ENCODE data around the gene WFDC10B. TPM values are rescaled to one million over a fixed set of nuclear protein-coding genes. Genes with fewer than 3 reads are reported as not detected.

The WFDC10B gene
- total RNA-seq: not detected

DNA sequence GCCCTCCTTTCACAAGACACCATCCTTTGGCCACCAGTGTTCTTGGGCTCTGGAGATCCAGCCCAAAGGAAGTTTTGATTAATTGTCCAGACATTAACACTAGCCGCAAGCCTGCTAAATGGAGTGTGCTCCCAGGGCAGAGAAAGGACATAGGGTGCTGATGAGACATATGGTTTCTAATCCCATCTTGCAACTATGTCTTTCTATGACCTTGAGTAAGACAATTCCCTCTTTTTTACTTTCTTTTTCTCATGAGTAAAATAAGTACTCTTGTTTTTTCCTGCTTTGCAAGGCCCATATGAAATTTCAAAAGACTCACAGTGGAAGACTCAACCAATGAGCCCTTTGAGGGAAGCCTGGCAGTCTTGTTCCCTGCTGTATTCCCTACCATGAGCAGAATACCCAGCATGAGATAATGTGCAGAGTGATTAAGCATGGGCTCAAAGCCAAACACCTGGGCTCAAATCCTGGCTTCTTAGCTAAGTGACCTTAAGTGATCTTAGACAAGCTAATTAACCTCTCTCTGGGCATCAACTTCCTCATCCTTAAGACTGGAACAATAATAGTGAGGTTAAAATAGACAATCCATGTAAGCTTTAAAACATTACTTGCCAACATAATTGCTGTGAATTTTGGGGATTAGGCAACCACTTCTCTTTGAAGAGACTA, at the start of gene WFDC10B:
TSS of gene WFDC10B (minus strand) at position 51 of the 669 bp plus-strand sequence. CDS start 19,027 bp downstream, outside the sequence.
- TF ChIP-seq, protein P1, sequence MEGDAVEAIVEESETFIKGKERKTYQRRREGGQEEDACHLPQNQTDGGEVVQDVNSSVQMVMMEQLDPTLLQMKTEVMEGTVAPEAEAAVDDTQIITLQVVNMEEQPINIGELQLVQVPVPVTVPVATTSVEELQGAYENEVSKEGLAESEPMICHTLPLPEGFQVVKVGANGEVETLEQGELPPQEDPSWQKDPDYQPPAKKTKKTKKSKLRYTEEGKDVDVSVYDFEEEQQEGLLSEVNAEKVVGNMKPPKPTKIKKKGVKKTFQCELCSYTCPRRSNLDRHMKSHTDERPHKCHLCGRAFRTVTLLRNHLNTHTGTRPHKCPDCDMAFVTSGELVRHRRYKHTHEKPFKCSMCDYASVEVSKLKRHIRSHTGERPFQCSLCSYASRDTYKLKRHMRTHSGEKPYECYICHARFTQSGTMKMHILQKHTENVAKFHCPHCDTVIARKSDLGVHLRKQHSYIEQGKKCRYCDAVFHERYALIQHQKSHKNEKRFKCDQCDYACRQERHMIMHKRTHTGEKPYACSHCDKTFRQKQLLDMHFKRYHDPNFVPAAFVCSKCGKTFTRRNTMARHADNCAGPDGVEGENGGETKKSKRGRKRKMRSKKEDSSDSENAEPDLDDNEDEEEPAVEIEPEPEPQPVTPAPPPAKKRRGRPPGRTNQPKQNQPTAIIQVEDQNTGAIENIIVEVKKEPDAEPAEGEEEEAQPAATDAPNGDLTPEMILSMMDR (IDR thresholded peaks at IDR 0.05): no peak
- no peak within 1 kb of the TSS for H3K27ac ChIP-seq
- H3K9me3 ChIP-seq: no peaks in the 10 kb centered on the region
- no peaks in the 10 kb centered on the region for H3K27me3 ChIP-seq
- no peak within 1 kb of the TSS for H3K4me3 ChIP-seq
- intact Hi-C loops (cut with DNase I): no loop called here
- H3K36me3 ChIP-seq: no peaks in the 10 kb centered on the region
- no peaks in the 10 kb centered on the region for H3K4me1 ChIP-seq
- DNase-seq (ENCODE audit: low spot score in 2 of 2): no peak

DNA sequence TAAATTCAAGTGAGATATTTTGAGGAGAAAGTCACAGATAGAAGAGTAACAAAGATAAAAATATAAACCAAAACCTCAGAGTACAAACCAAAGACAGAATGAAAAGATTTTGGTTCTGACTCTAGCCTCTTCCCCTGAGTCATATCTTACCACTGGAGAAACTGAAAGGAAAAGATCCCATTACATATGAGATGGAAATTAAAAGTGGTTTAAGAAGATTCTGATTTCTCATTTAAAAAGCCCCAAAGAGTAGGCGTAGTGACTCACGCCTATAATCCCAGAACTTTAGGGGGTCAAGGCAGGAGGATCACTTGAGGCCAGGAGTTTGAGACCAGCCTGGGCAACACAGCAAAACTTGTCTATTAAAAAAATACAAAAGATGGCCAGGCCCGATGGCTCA, 47.9 kb upstream of the WFDC10B start:
- Histone ChIP-seq H3K9me3 (no peaks in the 10 kb centered on the region), H3K4me1 (no peaks in the 10 kb centered on the region), H3K4me3 (no peak overlapping the region), H3K27ac (no peak overlapping the region), H3K36me3 (no peaks in the 10 kb centered on the region), H3K27me3 (no peaks in the 10 kb centered on the region)
- TF ChIP-seq, protein P1 (IDR thresholded peaks at IDR 0.05): no peak
- no peak for DNase-seq (ENCODE audit: low spot score in 2 of 2)
- intact Hi-C loops (cut with DNase I): no loop called here

DNA sequence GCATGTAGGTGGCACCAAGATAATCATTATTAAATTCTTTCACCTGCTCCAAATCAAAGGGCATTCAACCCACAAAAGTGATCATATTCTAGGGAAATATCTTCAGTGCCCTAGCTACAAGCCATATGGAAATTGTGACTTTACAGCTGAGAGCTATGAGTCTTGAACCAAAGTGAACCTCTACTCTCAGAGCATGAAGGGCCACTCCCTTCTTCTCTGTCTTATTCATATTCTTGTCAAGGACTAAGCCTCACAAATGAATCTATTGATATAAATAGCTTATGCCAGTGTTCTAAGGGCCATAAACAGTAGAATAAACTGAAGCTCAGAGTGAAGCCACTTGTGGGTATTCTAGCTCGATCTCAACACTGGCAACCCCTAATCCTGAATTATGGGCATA, 46.9 kb upstream of the WFDC10B start:
- TF ChIP-seq, protein P1 (IDR thresholded peaks at IDR 0.05): no peak
- intact Hi-C loops (cut with DNase I): no loop called here
- no peak overlapping the region for H3K4me3 ChIP-seq
- no peaks in the 10 kb centered on the region for H3K9me3 ChIP-seq
- H3K4me1 ChIP-seq: no peaks in the 10 kb centered on the region
- no peaks in the 10 kb centered on the region for H3K27me3 ChIP-seq
- H3K36me3 ChIP-seq: no peaks in the 10 kb centered on the region
- no peak for DNase-seq (ENCODE audit: low spot score in 2 of 2)
- H3K27ac ChIP-seq: no peak overlapping the region

DNA sequence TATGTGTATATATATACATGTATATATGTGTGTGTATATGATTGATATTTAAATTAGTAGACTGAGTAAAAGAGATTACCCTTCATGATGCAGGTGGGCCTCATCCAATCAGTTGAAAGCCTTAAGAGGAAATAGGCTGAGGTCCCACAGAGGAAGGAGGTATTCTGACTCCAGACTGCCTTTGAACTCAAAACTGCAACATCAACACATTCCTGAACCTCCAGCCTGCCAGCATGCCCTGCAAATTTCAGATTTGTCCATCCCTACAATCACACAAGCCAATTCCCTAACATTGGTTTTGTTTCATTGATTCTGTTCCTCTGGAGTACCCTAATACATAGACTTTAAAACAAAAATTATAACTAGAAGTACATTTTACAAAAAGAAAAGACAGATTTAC, 40.2 kb upstream of the WFDC10B start:
- Histone ChIP-seq H3K36me3 (no peaks in the 10 kb centered on the region), H3K27me3 (no peaks in the 10 kb centered on the region), H3K9me3 (no peaks in the 10 kb centered on the region), H3K27ac (no peak overlapping the region), H3K4me1 (no peaks in the 10 kb centered on the region), H3K4me3 (no peak overlapping the region)
- intact Hi-C loops (cut with DNase I): no loop called here
- no peak for DNase-seq (ENCODE audit: low spot score in 2 of 2)
- TF ChIP-seq, protein P1 (IDR thresholded peaks at IDR 0.05): no peak

DNA sequence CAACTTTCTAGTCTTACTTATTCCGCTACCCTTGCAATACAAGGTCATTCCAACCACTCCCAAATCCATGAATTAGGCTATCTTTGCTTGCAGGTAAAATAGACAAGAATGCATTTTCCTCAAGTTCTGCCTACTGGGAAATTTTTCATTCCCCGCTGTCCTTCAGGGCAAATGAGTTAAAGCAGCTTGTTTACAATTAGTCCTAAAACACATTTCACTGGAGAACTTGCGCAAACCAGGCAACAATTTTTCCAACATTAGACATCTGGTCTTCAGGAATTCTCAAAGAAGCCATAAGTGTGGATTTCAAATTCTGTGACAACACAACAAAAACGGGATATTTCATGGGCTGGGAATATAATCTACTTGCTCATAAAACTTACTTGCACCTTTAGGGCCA, 37.8 kb upstream of the WFDC10B start:
- no peaks in the 10 kb centered on the region for H3K36me3 ChIP-seq
- no peak for DNase-seq (ENCODE audit: low spot score in 2 of 2)
- TF ChIP-seq, protein P1 (IDR thresholded peaks at IDR 0.05): no peak
- intact Hi-C loops (cut with DNase I): no loop called here
- H3K27me3 ChIP-seq: no peaks in the 10 kb centered on the region
- H3K27ac ChIP-seq: no peak overlapping the region
- no peaks in the 10 kb centered on the region for H3K4me1 ChIP-seq
- no peaks in the 10 kb centered on the region for H3K9me3 ChIP-seq
- no peak overlapping the region for H3K4me3 ChIP-seq

DNA sequence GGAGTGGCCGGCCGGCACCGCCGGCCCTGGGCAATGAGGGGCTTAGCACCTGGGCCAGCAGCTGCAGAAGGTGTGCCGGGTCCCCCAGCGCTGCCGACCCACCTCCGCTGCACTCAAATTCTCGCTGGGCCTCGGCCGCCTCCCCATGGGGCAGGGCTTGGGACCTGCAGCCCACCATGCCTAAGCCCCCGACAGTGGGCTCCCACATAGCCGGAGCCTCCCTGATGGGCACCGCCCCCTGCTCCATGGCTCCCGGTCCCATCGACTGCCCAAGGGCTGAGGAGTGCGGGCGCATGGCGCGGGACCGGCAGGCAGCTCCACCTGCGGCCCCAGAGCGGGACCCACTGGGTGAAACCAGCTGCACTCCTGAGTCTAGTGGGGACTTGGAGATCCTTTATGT, 31.2 kb upstream of the WFDC10B start:
- intact Hi-C loops (cut with DNase I): no loop called here
- H3K27me3 ChIP-seq: no peaks in the 10 kb centered on the region
- H3K36me3 ChIP-seq: no peaks in the 10 kb centered on the region
- H3K9me3 ChIP-seq: peaks cover 0 to 12% of the 10 kb centered on the region in 2 donors
- H3K4me1 ChIP-seq: no peaks in the 10 kb centered on the region
- no peak for DNase-seq (ENCODE audit: low spot score in 2 of 2)
- TF ChIP-seq, protein P1 (IDR thresholded peaks at IDR 0.05): no peak
- no peak overlapping the region for H3K27ac ChIP-seq
- H3K4me3 ChIP-seq: no peak overlapping the region

Measured in ascending aorta (tissue), 2 donors.